Dedifferentiated amniotic fluid mesenchymal stem cell (primary cell): Measurements from ENCODE around the gene ATAT1.
"Not testable (repeated sequence)": the region's sequence is repeated elsewhere in the genome, so short reads cannot be mapped to it uniquely, and the experiment has no call there.

Experiments used
- DNase-seq: peaks from one replicate; pipeline ENCODE4 v3.0.0-alpha.2; 2016; ENCODE audit errors: extremely low spot score

ATAT1 gene

GRCh38 chr6:30647242-30648116, 20.8 kb downstream of the ATAT1 start:
- DNase-seq: peak; percentile 33

GRCh38 chr6:30651143-30651542, 24.5 kb downstream of the ATAT1 start:
- no peak for DNase-seq

GRCh38 chr6:30654798-30655742, 28.4 kb downstream of the ATAT1 start:
- DNase-seq: no peak

GRCh38 chr6:30655743-30656094, 29.0 kb downstream of the ATAT1 start:
- no peak for DNase-seq

- no peak for DNase-seq
Observed at GRCh38 chr6:30656513-30656912, 29.8 kb downstream of the ATAT1 start.

- no peak for DNase-seq
Observed at GRCh38 chr6:30657454-30657853, 30.8 kb downstream of the ATAT1 start.

- DNase-seq: not testable (repeated sequence)
Observed at GRCh38 chr6:30657922-30658321, 31.2 kb downstream of the ATAT1 start.

- no peak for DNase-seq
Observed at GRCh38 chr6:30664994-30665767, 38.5 kb downstream of the ATAT1 start.

- not testable (repeated sequence) for DNase-seq
Observed at GRCh38 chr6:30666300-30666699, 39.6 kb downstream of the ATAT1 start.

GRCh38 chr6:30670760-30671527, 44.3 kb downstream of the ATAT1 start:
- DNase-seq: no peak

- peak; percentile 95 for DNase-seq
Observed at GRCh38 chr6:30672445-30673253, 46.0 kb downstream of the ATAT1 start, which contains the start of gene DHX16. Gene DHX16, minus strand, starts transcription at chr6:30673006. Its CDS starts 165 bp downstream, at chr6:30672841.

- DNase-seq: no peak
Observed at GRCh38 chr6:30676660-30677285, 50.1 kb downstream of the ATAT1 start.

GRCh38 chr6:30678964-30679726, 52.5 kb downstream of the ATAT1 start:
- DNase-seq: peak; percentile 65

GRCh38 chr6:30679765-30680535, 53.3 kb downstream of the ATAT1 start:
- no peak for DNase-seq

GRCh38 chr6:30681766-30682142, 55.1 kb downstream of the ATAT1 start:
- DNase-seq: no peak

GRCh38 chr6:30682143-30683117, 55.8 kb downstream of the ATAT1 start:
- DNase-seq: peak; percentile 74
